Vagina (tissue), 2 donors: ENCODE results near the gene SLC28A1. TPM values are rescaled to one million over a fixed set of nuclear protein-coding genes. Genes with fewer than 3 reads are reported as not detected.

Source experiments
- DNase-seq, 2 donors: peaks; one replicate each; pipeline ENCODE4 v3.0.0-alpha.2; 2017; ENCODE audit errors: extremely low spot score in 2 of 2
- H3K27ac ChIP-seq: fragments of 200-600 bp; sonication (generic); one replicate; pipeline ENCODE4 v1.5.1; 2019
- H3K27me3 ChIP-seq: fragments of 200-600 bp; sonication (generic); one replicate; pipeline ENCODE4 v1.5.1; 2019
- H3K36me3 ChIP-seq, 2 donors: fragments of 200-600 bp; sonication (generic); one replicate each; pipeline ENCODE4 v1.5.1; 2017 to 2019
- H3K4me1 ChIP-seq: fragments of 200-600 bp; sonication (generic); one replicate; pipeline ENCODE4 v1.5.1; 2019
- H3K4me3 ChIP-seq, 2 donors: fragments of 200-600 bp; sonication (generic); 1 replicate in 1 of 2; 2 replicates in 1 of 2; pipeline ENCODE4 v1.5.1; 2016 to 2019
- H3K9me3 ChIP-seq: fragments of 200-600 bp; sonication (generic); one replicate; pipeline ENCODE4 v1.5.1; 2019
- POLR2A ChIP-seq, 2 donors: fragments of 450-650 bp; IDR thresholded peaks; one replicate each; pipeline ENCODE4 v1.6.1; 2017; ENCODE audit warnings: antibody characterized with exemption in 2 of 2, mild to moderate bottlenecking in 2 of 2, moderate library complexity in 2 of 2
- POLR2AphosphoS5 ChIP-seq, 2 donors: sonication (generic); formaldehyde crosslinking; IDR thresholded peaks; one replicate each; pipeline ENCODE4 v1.9.0; 2017; ENCODE audit warnings: antibody characterized with exemption in 2 of 2, mild to moderate bottlenecking in 2 of 2, low read depth in 1 of 2; ENCODE audit not compliant: insufficient read depth in 1 of 2
- intact Hi-C: fragments of 100-400 bp; cut with DNase I; formaldehyde crosslinking; loops from one replicate; pipeline ENCODE4 v1.15.1; 2023
- total RNA-seq: library from RNA; depleted of rRNA; stranded (reverse); fragments of >200 nt; gene quantifications from one replicate; pipeline ENCODE4 v1.2.3, GENCODE V29; 2016
- TF ChIP-seq, protein P1 (sequence below), 3 experiments: fragments of 450-650 bp in 2 of 3; fragments of 200-600 bp in 1 of 3; sonication (generic) in 1 of 3; IDR thresholded peaks; one replicate each; pipeline ENCODE4 v1.5.1; 2017 to 2019; ENCODE audit warnings: antibody characterized with exemption in 3 of 3, mild to moderate bottlenecking in 2 of 3, moderate library complexity in 2 of 3

Gene SLC28A1
- total RNA-seq, 1 donor from 2014 or later = not detected

DNA sequence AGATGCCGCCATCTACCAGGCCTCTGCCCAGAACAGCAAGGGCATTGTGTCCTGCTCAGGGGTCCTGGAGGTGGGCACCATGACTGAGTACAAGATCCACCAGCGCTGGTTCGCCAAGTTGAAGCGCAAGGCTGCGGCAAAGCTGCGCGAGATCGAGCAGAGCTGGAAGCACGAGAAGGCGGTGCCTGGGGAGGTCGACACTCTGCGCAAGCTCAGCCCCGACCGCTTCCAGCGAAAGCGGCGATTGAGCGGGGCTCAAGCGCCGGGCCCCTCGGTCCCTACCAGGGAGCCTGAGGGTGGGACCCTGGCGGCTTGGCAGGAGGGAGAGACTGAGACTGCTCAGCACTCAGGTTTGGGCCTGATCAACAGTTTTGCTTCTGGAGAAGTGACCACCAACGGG, 44.7 kb upstream of the SLC28A1 start:
- Histone ChIP-seq H3K27me3 (no peaks in the 10 kb centered on the region), H3K4me3 (no peak overlapping the region), H3K27ac (no peak overlapping the region), H3K4me1 (peaks cover 11% of the 10 kb centered on the region), H3K36me3 (no peaks in the 10 kb centered on the region), H3K9me3 (no peaks in the 10 kb centered on the region)
- TF ChIP-seq POLR2A (IDR thresholded peaks at IDR 0.05) = no peak
- no peak for TF ChIP-seq POLR2AphosphoS5 (IDR thresholded peaks at IDR 0.05; ENCODE audit: insufficient read depth in 1 of 2, low read depth in 1 of 2)
- TF ChIP-seq, protein P1, sequence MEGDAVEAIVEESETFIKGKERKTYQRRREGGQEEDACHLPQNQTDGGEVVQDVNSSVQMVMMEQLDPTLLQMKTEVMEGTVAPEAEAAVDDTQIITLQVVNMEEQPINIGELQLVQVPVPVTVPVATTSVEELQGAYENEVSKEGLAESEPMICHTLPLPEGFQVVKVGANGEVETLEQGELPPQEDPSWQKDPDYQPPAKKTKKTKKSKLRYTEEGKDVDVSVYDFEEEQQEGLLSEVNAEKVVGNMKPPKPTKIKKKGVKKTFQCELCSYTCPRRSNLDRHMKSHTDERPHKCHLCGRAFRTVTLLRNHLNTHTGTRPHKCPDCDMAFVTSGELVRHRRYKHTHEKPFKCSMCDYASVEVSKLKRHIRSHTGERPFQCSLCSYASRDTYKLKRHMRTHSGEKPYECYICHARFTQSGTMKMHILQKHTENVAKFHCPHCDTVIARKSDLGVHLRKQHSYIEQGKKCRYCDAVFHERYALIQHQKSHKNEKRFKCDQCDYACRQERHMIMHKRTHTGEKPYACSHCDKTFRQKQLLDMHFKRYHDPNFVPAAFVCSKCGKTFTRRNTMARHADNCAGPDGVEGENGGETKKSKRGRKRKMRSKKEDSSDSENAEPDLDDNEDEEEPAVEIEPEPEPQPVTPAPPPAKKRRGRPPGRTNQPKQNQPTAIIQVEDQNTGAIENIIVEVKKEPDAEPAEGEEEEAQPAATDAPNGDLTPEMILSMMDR (IDR thresholded peaks at IDR 0.05) = no peak
- intact Hi-C loops = no loop called here
- DNase-seq = no peak

DNA sequence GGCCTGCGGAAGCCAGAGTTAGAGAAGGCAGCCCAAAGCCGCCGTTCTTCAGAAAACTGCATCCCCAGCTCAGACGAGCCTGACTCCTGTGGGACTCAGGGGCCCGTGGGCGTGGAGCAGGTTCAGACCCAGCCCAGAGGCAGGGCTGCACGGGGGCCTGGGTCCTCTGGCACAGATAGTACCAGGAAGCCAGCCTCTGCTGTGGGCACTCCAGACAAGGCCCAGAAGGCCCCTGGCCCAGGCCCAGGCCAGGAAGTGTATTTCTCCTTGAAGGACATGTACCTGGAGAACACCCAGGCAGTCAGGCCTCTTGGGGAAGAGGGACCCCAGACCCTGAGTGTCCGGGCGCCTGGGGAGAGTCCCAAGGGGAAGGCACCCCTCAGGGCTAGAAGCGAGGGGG, 44.2 kb upstream of the SLC28A1 start:
- no peaks in the 10 kb centered on the region for H3K9me3 ChIP-seq
- peaks cover 11% of the 10 kb centered on the region for H3K4me1 ChIP-seq
- no peak overlapping the region for H3K4me3 ChIP-seq
- no peak for DNase-seq
- peak overlapping the region; percentile 39 for H3K27ac ChIP-seq
- no peaks in the 10 kb centered on the region for H3K27me3 ChIP-seq
- no peaks in the 10 kb centered on the region for H3K36me3 ChIP-seq
- TF ChIP-seq, protein P1 (IDR thresholded peaks at IDR 0.05) = no peak
- intact Hi-C loops = no loop called here

DNA sequence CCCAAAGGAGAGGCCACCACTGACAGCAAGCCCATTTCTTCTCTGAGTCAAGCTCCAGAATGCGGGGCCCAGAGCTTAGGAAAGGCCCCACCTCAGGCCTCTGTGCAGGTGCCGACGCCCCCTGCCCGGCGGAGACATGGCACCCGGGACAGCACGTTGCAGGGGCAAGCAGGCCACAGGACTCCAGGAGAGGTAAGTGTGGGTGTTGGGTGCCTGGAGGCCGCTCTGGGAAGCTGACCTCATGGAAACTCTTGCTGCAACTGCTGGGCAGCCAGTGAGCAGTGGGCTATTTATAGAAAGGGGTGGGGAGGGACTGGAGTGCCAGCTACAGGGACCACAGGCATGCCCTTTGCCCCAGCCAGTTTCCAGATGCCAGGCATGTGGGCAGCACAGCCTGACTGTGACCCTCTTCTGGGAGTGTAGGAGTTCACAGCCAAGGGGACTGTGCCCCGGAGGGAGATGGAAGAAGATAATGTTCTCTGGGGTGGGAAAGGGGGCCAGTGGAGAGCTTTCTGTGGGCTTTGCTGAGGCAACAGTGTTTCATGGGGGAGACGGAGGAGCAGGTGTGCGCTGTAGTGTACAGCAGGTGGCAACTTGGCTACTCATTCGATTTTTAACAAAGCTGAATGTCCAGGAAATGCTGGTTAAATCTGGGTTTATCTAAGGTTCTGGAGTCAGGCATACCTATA, 43.6 kb upstream of the SLC28A1 start:
- intact Hi-C loops = no loop called here
- TF ChIP-seq, protein P1 (IDR thresholded peaks at IDR 0.05) = no peak
- TF ChIP-seq POLR2AphosphoS5 (IDR thresholded peaks at IDR 0.05; ENCODE audit: insufficient read depth in 1 of 2, low read depth in 1 of 2) = peak; percentile 17 to 52
- TF ChIP-seq POLR2A (IDR thresholded peaks at IDR 0.05) = no peak
- no peak overlapping the region for H3K4me3 ChIP-seq
- no peaks in the 10 kb centered on the region for H3K27me3 ChIP-seq
- peaks cover 11% of the 10 kb centered on the region for H3K4me1 ChIP-seq
- no peak for DNase-seq
- peak overlapping the region; percentile 39 for H3K27ac ChIP-seq
- H3K36me3 ChIP-seq = no peaks in the 10 kb centered on the region
- no peaks in the 10 kb centered on the region for H3K9me3 ChIP-seq

DNA sequence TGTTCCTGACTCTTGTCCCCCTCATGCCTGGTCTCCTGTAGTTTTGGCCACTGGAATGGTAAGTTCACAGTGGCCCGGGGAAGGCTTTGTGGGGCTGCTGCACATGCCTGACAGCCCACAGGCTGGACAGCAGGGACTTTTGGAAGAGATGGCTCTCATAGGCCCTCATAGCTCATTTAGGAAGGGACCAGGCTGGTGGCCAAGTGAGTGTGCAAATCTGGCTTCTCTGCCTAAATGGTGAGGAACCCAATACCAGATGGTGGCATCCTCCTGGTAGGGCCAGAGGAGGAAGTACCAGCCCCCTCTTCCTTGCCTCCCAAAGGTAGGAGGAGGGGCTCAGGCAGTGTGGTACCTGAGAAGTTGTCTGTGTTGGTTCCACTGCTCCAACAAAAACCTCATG, 41.7 kb upstream of the SLC28A1 start:
- no peaks in the 10 kb centered on the region for H3K36me3 ChIP-seq
- no peak overlapping the region for H3K27ac ChIP-seq
- no peaks in the 10 kb centered on the region for H3K9me3 ChIP-seq
- intact Hi-C loops = no loop called here
- no peak for TF ChIP-seq POLR2AphosphoS5 (IDR thresholded peaks at IDR 0.05; ENCODE audit: insufficient read depth in 1 of 2, low read depth in 1 of 2)
- TF ChIP-seq, protein P1 (IDR thresholded peaks at IDR 0.05) = no peak
- TF ChIP-seq POLR2A (IDR thresholded peaks at IDR 0.05) = no peak
- DNase-seq = no peak
- peaks cover 11% of the 10 kb centered on the region for H3K4me1 ChIP-seq
- no peaks in the 10 kb centered on the region for H3K27me3 ChIP-seq
- H3K4me3 ChIP-seq = no peak overlapping the region

DNA sequence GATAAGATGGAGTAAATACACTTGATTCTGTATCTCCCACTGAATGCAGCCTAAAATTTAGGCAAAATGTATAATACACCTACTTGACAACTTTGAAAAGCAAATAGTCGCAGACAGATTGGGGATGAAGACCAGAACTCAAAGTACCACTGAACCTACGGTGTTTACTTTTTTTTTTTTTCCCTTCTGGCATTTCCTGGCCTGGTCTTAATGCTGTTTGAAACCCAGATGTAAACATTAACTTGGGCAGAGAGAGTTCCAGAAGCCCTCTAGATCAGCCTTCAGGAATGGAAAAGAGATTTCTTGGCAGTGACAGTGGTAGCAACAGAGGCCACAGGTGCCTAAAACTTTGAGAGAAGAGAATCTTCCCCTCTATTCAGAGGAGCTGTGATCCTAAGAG, 39.5 kb upstream of the SLC28A1 start:
- Histone ChIP-seq H3K4me3 (no peak overlapping the region), H3K9me3 (no peaks in the 10 kb centered on the region), H3K36me3 (no peaks in the 10 kb centered on the region), H3K27ac (peak overlapping the region; percentile 27), H3K27me3 (no peaks in the 10 kb centered on the region), H3K4me1 (peaks cover 11% of the 10 kb centered on the region)
- DNase-seq = no peak
- TF ChIP-seq, protein P1 (IDR thresholded peaks at IDR 0.05) = no peak
- TF ChIP-seq POLR2AphosphoS5 (IDR thresholded peaks at IDR 0.05; ENCODE audit: insufficient read depth in 1 of 2, low read depth in 1 of 2) (no peak), POLR2A (IDR thresholded peaks at IDR 0.05) (no peak)
- intact Hi-C loops = no loop called here
